A549 (cell line): ENCODE measurements around the gene SMPDL3B. TPM values are rescaled to one million over a fixed set of nuclear protein-coding genes. Genes with fewer than 3 reads are reported as not detected.

Experiments
- ATAC-seq, 2 experiments: fragments of 200-7000 bp in 1 of 2; fragments of >200 bp in 1 of 2; cut with Nextera tagmentation in 1 of 2; cut with Tn5 transposase in 1 of 2; 3 replicates each; pipeline versions ENCODE4 v1.8.0 to v1.9.1; 2018 to 2020; ENCODE audit warnings: mild to moderate bottlenecking in 1 of 2, moderate library complexity in 1 of 2
- CTCF ChIA-PET: fragments of 300-600 bp; sonication (Branson Sonifier 250); formaldehyde crosslinking; extraction: SDS; loops from one replicate; lab custom pipeline; 2021; ENCODE audit warnings: antibody characterized with exemption, inconsistent platforms; lab: Yijun Ruan, JAX
- POLR2A ChIA-PET: fragments of 350-600 bp; formaldehyde crosslinking; extraction: SDS; loops from one replicate; lab custom pipeline; 2021; ENCODE audit warnings: antibody characterized with exemption, inconsistent platforms; lab: Yijun Ruan, JAX
- DNase-seq, 2 experiments: peaks; one replicate each; pipeline versions ENCODE4 v3.0.0 to v3.0.0-alpha.2; 2011 to 2016; ENCODE audit warnings: low read depth in 1 of 2, low spot score in 1 of 2
- FAIRE-seq: peaks from 2 replicates; lab custom pipeline; 2011; peaks lifted over from hg19 to GRCh38; lab: Jason Lieb, UNC
- H3K27ac ChIP-seq, 2 experiments: fragments of >200 bp; sonication (Bioruptor Twin); formaldehyde crosslinking; 3 replicates each; pipeline ENCODE4 v1.5.1; 2016 to 2017
- H3K4me1 ChIP-seq: fragments of >200 bp; sonication (Bioruptor Twin); formaldehyde crosslinking; 3 replicates; pipeline ENCODE4 v1.6.1; 2016
- H3K4me2 ChIP-seq: fragments of >200 bp; sonication (Bioruptor Twin); formaldehyde crosslinking; 3 replicates; pipeline ENCODE4 v1.6.1; 2016
- H3K4me3 ChIP-seq: fragments of >200 bp; sonication (Bioruptor Twin); formaldehyde crosslinking; 3 replicates; pipeline ENCODE4 v1.5.1; 2016
- H3K9me3 ChIP-seq: fragments of >200 bp; sonication (Bioruptor Twin); formaldehyde crosslinking; 3 replicates; pipeline ENCODE4 v1.6.1; 2016
- CHD2 ChIP-seq: fragments of 150-350 bp; IDR thresholded peaks from 2 replicates; pipeline ENCODE4 v1.6.1; 2014; ENCODE audit warnings: low read length; ENCODE audit not compliant: partially characterized antibody
- CHD4 ChIP-seq: fragments of 200-600 bp; sonication (generic); IDR thresholded peaks from 2 replicates; pipeline ENCODE4 v1.6.1; 2016; ENCODE audit warnings: antibody characterized with exemption, mild to moderate bottlenecking, borderline replicate concordance
- EHF ChIP-seq: fragments of 250-450 bp; sonication (Bioruptor Pico); IDR thresholded peaks from 2 replicates; pipeline ENCODE4 v1.5.0; 2020; ENCODE audit warnings: mild to moderate bottlenecking
- FOSL2 ChIP-seq, 2 experiments: fragments of 450-650 bp in 1 of 2; fragments of >200 bp in 1 of 2; sonication (Bioruptor Twin) in 1 of 2; formaldehyde crosslinking; IDR thresholded peaks; 2 replicates each; pipeline versions ENCODE4 v1.5.0 to v1.6.1; 2016 to 2020; ENCODE audit warnings: mild to moderate bottlenecking in 1 of 2, moderate library complexity in 1 of 2
- HDAC2 ChIP-seq: fragments of 200-600 bp; sonication (generic); IDR thresholded peaks from 2 replicates; pipeline ENCODE4 v1.6.1; 2016
- HEYL ChIP-seq: fragments of 250-450 bp; sonication (Bioruptor Pico); IDR thresholded peaks from 2 replicates; pipeline ENCODE4 v1.8.0; 2021; ENCODE audit warnings: mild to moderate bottlenecking, moderate library complexity
- JUN ChIP-seq, 2 experiments: fragments of >200 bp; sonication (Bioruptor Twin); formaldehyde crosslinking; IDR thresholded peaks; 2 replicates in 1 of 2; 3 replicates in 1 of 2; pipeline ENCODE4 v1.6.1; 2016 to 2017
- JUNB ChIP-seq: fragments of >200 bp; sonication (Bioruptor Twin); formaldehyde crosslinking; IDR thresholded peaks from 2 replicates; pipeline ENCODE4 v1.6.1; 2016
- KDM5A ChIP-seq: fragments of 200-600 bp; sonication (generic); IDR thresholded peaks from 2 replicates; pipeline ENCODE4 v1.6.1; 2016; ENCODE audit warnings: antibody characterized with exemption, mild to moderate bottlenecking
- MAFK ChIP-seq: fragments of 450-650 bp; IDR thresholded peaks from 2 replicates; pipeline ENCODE4 v1.6.1; 2014; ENCODE audit not compliant: partially characterized antibody
- MAX ChIP-seq: IDR thresholded peaks from 2 replicates; pipeline ENCODE4 v1.6.1; 2012
- PBX3 ChIP-seq: IDR thresholded peaks from 2 replicates; pipeline ENCODE4 v1.6.1; 2012
- RFX5 ChIP-seq: fragments of 450-650 bp; IDR thresholded peaks from 2 replicates; pipeline ENCODE4 v1.7.1; 2014; ENCODE audit warnings: antibody characterized with exemption, mild to moderate bottlenecking, moderate library complexity
- RNF2 ChIP-seq: fragments of 200-600 bp; sonication (generic); IDR thresholded peaks from 2 replicates; pipeline ENCODE4 v1.6.1; 2016; ENCODE audit warnings: low read depth, mild to moderate bottlenecking, antibody characterized with exemption, moderate library complexity, borderline replicate concordance
- ZC3H11A ChIP-seq: fragments of 450-650 bp; IDR thresholded peaks from 2 replicates; pipeline ENCODE4 v1.6.1; 2014; ENCODE audit warnings: antibody characterized with exemption, mild to moderate bottlenecking
- ZFP36 ChIP-seq: fragments of 450-650 bp; IDR thresholded peaks from 2 replicates; pipeline ENCODE4 v1.6.1; 2014; ENCODE audit warnings: borderline replicate concordance; ENCODE audit not compliant: partially characterized antibody
- ZNF302 ChIP-seq: fragments of 250-450 bp; sonication (Bioruptor Pico); IDR thresholded peaks from 2 replicates; pipeline ENCODE4 v1.9.0; 2021; ENCODE audit warnings: inconsistent platforms, mild to moderate bottlenecking, moderate library complexity
- WGBS: methylation state at CpG from one replicate; pipeline ENCODE4 v1.1.6; 2017; ENCODE audit errors: missing lambda C conversion rate; 5-methylcytosine and 5-hydroxymethylcytosine counted together
- polyA plus RNA-seq, 4 experiments: library from polyadenylated mRNA; depleted of rRNA in 3 of 4; stranded (reverse); fragments of >200 nt; fragmentation: RNase III in 1 of 4; extraction: RNeasy Plus Mini Kit Qiagen cat#74134 plus additional on column Dnase treatment in 1 of 4; gene quantifications; 2 replicates in 3 of 4; 3 replicates in 1 of 4; pipeline ENCODE4 v1.2.3, GENCODE V29; 2011 to 2017
- TF ChIP-seq, protein P1 (sequence below): fragments of 150-350 bp; IDR thresholded peaks from 2 replicates; pipeline ENCODE4 v1.6.1; 2014; ENCODE audit warnings: low read depth, mild to moderate bottlenecking, low read length

The SMPDL3B gene
- polyA plus RNA-seq, 2 of the 4 experiments (the other 2 are of a cell fraction) = 1.7 to 4.0 TPM

- ChIA-PET POLR2A (no interaction called here), CTCF (interaction anchor here (0.8 to 2.2 kb wide), 2 partner anchors 13 to 15 kb away, joined by 3 to 7 read pairs; no protein-coding TSS in a partner anchor)
- WGBS = 75% methylated on average over 6 of the region's 24 CpGs
- FAIRE-seq (no peak), DNase-seq (no peak), ATAC-seq (no peak)
- Histone ChIP-seq H3K4me1 (peaks cover 12% of the 10 kb centered on the region; the same call in 1 of the 3 replicates), H3K4me3 (no peak overlapping the region), H3K4me2 (no peak overlapping the region), H3K27ac (no peak overlapping the region), H3K9me3 (no peaks in the 10 kb centered on the region)
- TF ChIP-seq EHF (CRISPR knock-in tag) (no peak), CHD4 (no peak), ZNF302 (no peak), FOSL2 (IDR thresholded peaks at IDR 0.05) (no peak), FOSL2 (CRISPR knock-in tag; IDR thresholded peaks at IDR 0.05) (no peak), HDAC2 (no peak), ZC3H11A (no peak), HEYL (CRISPR knock-in tag) (no peak), JUN (IDR thresholded peaks at IDR 0.05) (no peak), RNF2 (no peak), MAX (no peak), MAFK (no peak), ZFP36 (no peak), PBX3 (no peak), RFX5 (no peak)
- TF ChIP-seq, protein P1, sequence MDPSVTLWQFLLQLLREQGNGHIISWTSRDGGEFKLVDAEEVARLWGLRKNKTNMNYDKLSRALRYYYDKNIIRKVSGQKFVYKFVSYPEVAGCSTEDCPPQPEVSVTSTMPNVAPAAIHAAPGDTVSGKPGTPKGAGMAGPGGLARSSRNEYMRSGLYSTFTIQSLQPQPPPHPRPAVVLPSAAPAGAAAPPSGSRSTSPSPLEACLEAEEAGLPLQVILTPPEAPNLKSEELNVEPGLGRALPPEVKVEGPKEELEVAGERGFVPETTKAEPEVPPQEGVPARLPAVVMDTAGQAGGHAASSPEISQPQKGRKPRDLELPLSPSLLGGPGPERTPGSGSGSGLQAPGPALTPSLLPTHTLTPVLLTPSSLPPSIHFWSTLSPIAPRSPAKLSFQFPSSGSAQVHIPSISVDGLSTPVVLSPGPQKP = no peak
Observed at GRCh38 chr1:27966402-27967105, 31.8 kb downstream of the SMPDL3B start.

DNA sequence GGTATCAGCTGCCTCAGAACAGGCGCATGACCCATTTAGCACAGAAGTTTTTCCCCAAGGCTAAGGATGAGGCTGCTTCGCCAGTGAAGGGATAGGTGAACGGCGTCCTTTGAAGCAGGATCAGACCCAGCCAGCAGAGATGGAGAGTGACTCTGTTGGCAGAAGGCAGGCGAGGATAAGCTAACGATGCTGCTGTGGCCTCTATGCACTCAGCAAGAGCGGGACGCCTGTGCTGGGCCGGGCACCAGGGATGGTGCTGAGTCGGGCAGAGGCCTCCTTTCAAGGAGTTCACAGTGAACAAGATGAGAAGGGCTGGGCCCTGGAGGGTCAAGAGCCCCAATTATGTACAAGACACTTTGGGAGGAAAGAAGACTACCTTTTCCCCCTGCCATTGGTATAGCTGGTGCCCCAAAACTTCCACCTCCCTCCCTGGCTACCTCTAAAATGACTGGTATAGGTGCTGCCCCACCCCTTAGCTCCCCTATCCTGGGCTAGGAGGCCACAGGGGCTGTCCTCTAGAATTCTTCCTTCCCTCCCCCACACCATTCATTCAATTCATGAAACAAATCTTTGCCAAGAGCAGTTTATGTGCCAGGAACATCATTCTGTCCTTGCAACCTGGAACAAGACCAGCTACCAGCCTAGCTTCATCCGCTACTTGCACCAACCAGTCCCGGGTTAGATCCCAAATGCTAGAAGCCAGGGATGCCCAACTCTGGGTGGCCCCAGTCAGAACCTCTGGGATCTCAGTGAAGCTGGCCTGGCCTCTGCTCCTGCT is 32.5 kb downstream of the SMPDL3B start:
- Histone ChIP-seq H3K4me2 (no peak overlapping the region), H3K4me1 (peaks cover 12% of the 10 kb centered on the region; the same call in 1 of the 3 replicates), H3K4me3 (no peak overlapping the region), H3K27ac (no peak overlapping the region), H3K9me3 (no peaks in the 10 kb centered on the region)
- ChIA-PET CTCF (interaction anchor here (0.8 to 2.2 kb wide), 3 partner anchors 12 to 16 kb away, joined by 3 to 7 read pairs (median 3); no protein-coding TSS in a partner anchor), POLR2A (no interaction called here)
- TF ChIP-seq CHD2 = no peak
- ATAC-seq (no peak), DNase-seq (no peak), FAIRE-seq (no peak)
- 93% methylated on average over 7 of the region's 12 CpGs for WGBS

- no peak for ATAC-seq
- no peak overlapping the region for H3K4me3 ChIP-seq
- peak overlapping the region; percentile 44; the same call in 2 of the 3 replicates for H3K4me2 ChIP-seq
- POLR2A ChIA-PET = no interaction called here
- FAIRE-seq = no peak
- TF ChIP-seq JUNB (no peak), KDM5A (no peak)
- TF ChIP-seq, all 56 proteins: peak for 0
- Histone ChIP-seq H3K4me1 (peaks cover 12% of the 10 kb centered on the region; the same call in 1 of the 3 replicates), H3K9me3 (no peaks in the 10 kb centered on the region), H3K27ac (peak overlapping the region; percentile 21 to 24; a peak in 3 of 6 replicates)
- DNase-seq = no peak
- WGBS = 72% methylated on average over 4 of the region's 4 CpGs
- CTCF ChIA-PET = interaction anchor here (0.9 kb wide), 1 partner anchor 11 kb away, joined by 3 read pairs; no protein-coding TSS in a partner anchor
Observed at GRCh38 chr1:27967884-27968466, 33.2 kb downstream of the SMPDL3B start.
